Measurements from ENCODE around the gene IFNA8. TPM values are rescaled to one million over a fixed set of nuclear protein-coding genes. Genes with fewer than 3 reads are reported as not detected.

IFNA8 gene
- total and polyA plus RNA-seq, 2 donors (not counting 1 experiment from before 2014, with no cell fraction given), result not detected

DNA sequence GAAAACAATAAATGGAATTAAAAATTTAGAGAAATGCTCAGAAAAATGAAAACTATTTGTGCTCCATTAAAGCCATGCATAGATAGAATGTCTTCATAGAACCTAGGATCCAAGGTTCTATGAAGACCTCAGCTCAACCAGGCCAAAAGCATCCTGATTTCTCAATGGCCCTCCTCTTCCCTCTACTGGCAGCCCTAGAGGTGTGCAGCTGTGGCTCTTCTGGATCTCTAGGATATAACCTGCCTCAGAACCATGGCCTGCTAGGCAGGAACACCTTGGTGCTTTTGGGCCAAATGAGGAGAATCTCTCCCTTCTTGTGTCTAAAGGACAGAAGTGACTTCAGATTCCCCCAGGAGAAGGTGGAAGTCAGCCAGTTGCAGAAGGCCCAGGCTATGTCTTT, 46.4 kb downstream of the IFNA8 start:
- H3K4me1 ChIP-seq (ENCODE audit: control insufficient read depth in 2 of 2, insufficient read depth in 2 of 2, low read length in 2 of 2), result no peaks in the 10 kb centered on the region
- no peaks in the 10 kb centered on the region for H3K79me2 ChIP-seq (ENCODE audit: control insufficient read depth, insufficient read depth, low read length)
- H3K36me3 ChIP-seq (replicated peaks in 1 of 2; ENCODE audit: control extremely low read depth in 1 of 2, control insufficient read depth in 1 of 2, extremely low read depth in 1 of 2, insufficient read depth in 2 of 2, low read length in 1 of 2), result no peaks in the 10 kb centered on the region
- H2AFZ ChIP-seq (ENCODE audit: insufficient read depth, low read depth, low read length, poor library complexity, severe bottlenecking), result no peak overlapping the region
- H4K20me1 ChIP-seq (ENCODE audit: control insufficient read depth, insufficient read depth, low read length, poor library complexity, severe bottlenecking), result no peaks in the 10 kb centered on the region
- intact Hi-C loops (cut with micrococcal nuclease), result loop anchor here (2.0 kb wide), 1 partner anchor 137 kb away; no protein-coding TSS in a partner anchor
- Mint-ChIP-seq H3K27ac (no peak overlapping the region), H3K9me3 (ENCODE audit: insufficient read depth) (no peaks in the 10 kb centered on the region), H3K4me3 (no peak overlapping the region), H3K27me3 (peaks cover 30% of the 10 kb centered on the region), H3K4me1 (no peaks in the 10 kb centered on the region)
- ChIA-PET CTCF (interaction anchor here (0.6 to 5.3 kb wide), 18 partner anchors 10 to 249 kb away, joined by 3 to 92 read pairs (median 6); partner anchors contain the start of gene KLHL9), POLR2A (no interaction called here)
- no peak overlapping the region for H3K27ac ChIP-seq (ENCODE audit: low read length in 2 of 2)
- no peak overlapping the region for H3K4me2 ChIP-seq (replicated peaks; ENCODE audit: low read depth, low read length, poor library complexity, severe bottlenecking)
- peak; percentile 63 for DNase-seq
- H3K9ac ChIP-seq (ENCODE audit: low read length), result no peak overlapping the region
- peaks cover 0 to 9% (median 8%) of the 10 kb centered on the region in 4 experiments for H3K27me3 ChIP-seq (replicated peaks in 1 of 4; ENCODE audit: control extremely low read depth in 1 of 4, control insufficient read depth in 3 of 4, insufficient read depth in 4 of 4, low read length in 3 of 4)
- no peak overlapping the region for H3K4me3 ChIP-seq (ENCODE audit: control extremely low read depth in 1 of 5, extremely low read depth in 1 of 5, insufficient read depth in 1 of 5, low read depth in 2 of 5, low read length in 4 of 5)
- ATAC-seq (ENCODE audit: low read depth), result peak; percentile 67
- no peaks in the 10 kb centered on the region for H3K9me3 ChIP-seq (ENCODE audit: control extremely low read depth in 1 of 3, control insufficient read depth in 2 of 3, insufficient read depth in 1 of 3, low read length in 2 of 3)
- TF ChIP-seq, protein P1, sequence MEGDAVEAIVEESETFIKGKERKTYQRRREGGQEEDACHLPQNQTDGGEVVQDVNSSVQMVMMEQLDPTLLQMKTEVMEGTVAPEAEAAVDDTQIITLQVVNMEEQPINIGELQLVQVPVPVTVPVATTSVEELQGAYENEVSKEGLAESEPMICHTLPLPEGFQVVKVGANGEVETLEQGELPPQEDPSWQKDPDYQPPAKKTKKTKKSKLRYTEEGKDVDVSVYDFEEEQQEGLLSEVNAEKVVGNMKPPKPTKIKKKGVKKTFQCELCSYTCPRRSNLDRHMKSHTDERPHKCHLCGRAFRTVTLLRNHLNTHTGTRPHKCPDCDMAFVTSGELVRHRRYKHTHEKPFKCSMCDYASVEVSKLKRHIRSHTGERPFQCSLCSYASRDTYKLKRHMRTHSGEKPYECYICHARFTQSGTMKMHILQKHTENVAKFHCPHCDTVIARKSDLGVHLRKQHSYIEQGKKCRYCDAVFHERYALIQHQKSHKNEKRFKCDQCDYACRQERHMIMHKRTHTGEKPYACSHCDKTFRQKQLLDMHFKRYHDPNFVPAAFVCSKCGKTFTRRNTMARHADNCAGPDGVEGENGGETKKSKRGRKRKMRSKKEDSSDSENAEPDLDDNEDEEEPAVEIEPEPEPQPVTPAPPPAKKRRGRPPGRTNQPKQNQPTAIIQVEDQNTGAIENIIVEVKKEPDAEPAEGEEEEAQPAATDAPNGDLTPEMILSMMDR (IDR thresholded peaks at IDR 0.05), result peak; percentile 79
- TF ChIP-seq EZH2 (IDR thresholded peaks at IDR 0.05; ENCODE audit: borderline replicate concordance, insufficient read depth, low read depth, low read length, poor library complexity, severe bottlenecking), result no peak

Other genes with a start within 250 kb of the IFNA8 start
- gene IFNA21, start 242.5 kb upstream of the IFNA8 start, total RNA-seq, result not detected in 2 replicates
- not detected in 2 replicates for gene IFNA21, start 242.5 kb upstream of the IFNA8 start, polyA plus RNA-seq
- gene IFNA4, start 221.5 kb upstream of the IFNA8 start, total RNA-seq, result not detected in 2 replicates
- gene IFNA4, start 221.5 kb upstream of the IFNA8 start, polyA plus RNA-seq, result not detected in 2 replicates
- not detected in 2 replicates for gene IFNA7, start 206.9 kb upstream of the IFNA8 start, total RNA-seq
- not detected in 2 replicates for gene IFNA7, start 206.9 kb upstream of the IFNA8 start, polyA plus RNA-seq
- gene IFNA10, start 202.0 kb upstream of the IFNA8 start, total RNA-seq, result not detected in 2 replicates
- not detected in 2 replicates for gene IFNA10, start 202.0 kb upstream of the IFNA8 start, polyA plus RNA-seq
- not detected in 2 replicates for gene IFNA16, start 191.8 kb upstream of the IFNA8 start, total RNA-seq
- gene IFNA16, start 191.8 kb upstream of the IFNA8 start, polyA plus RNA-seq, result not detected in 2 replicates
- not detected in 2 replicates for gene IFNA17, start 180.9 kb upstream of the IFNA8 start, total RNA-seq
- gene IFNA17, start 180.9 kb upstream of the IFNA8 start, polyA plus RNA-seq, result not detected in 2 replicates
- not detected in 2 replicates for gene IFNA14, start 169.1 kb upstream of the IFNA8 start, total RNA-seq
- gene IFNA14, start 169.1 kb upstream of the IFNA8 start, polyA plus RNA-seq, result not detected in 2 replicates
- not detected in 2 replicates for gene IFNA5, start 103.8 kb upstream of the IFNA8 start, total RNA-seq
- gene IFNA5, start 103.8 kb upstream of the IFNA8 start, polyA plus RNA-seq, result not detected in 2 replicates
- 17.5 and 17.6 TPM in 2 replicates for gene KLHL9, start 73.7 kb upstream of the IFNA8 start, total RNA-seq
- 4.3 and 4.8 TPM in 2 replicates for gene KLHL9, start 73.7 kb upstream of the IFNA8 start, polyA plus RNA-seq
- gene IFNA6, start 58.2 kb upstream of the IFNA8 start, total RNA-seq, result not detected in 2 replicates
- not detected in 2 replicates for gene IFNA6, start 58.2 kb upstream of the IFNA8 start, polyA plus RNA-seq
- not detected in 2 replicates for gene IFNA13, start 41.1 kb upstream of the IFNA8 start, total RNA-seq
- gene IFNA13, start 41.1 kb upstream of the IFNA8 start, polyA plus RNA-seq, result not detected in 2 replicates
- not detected in 2 replicates for gene IFNA2, start 23.7 kb upstream of the IFNA8 start, total RNA-seq
- gene IFNA2, start 23.7 kb upstream of the IFNA8 start, polyA plus RNA-seq, result not detected in 2 replicates
- gene IFNA1, start 31.3 kb downstream of the IFNA8 start, total RNA-seq, result not detected in 2 replicates
- not detected in 2 replicates for gene IFNA1, start 31.3 kb downstream of the IFNA8 start, polyA plus RNA-seq
- gene IFNE, start 73.2 kb downstream of the IFNA8 start, total RNA-seq, result not detected in 2 replicates
- gene IFNE, start 73.2 kb downstream of the IFNA8 start, polyA plus RNA-seq, result not detected in 2 replicates